Karpas-422 (cell line): Measurements from ENCODE around the gene PCDH19. TPM values are rescaled to one million over a fixed set of nuclear protein-coding genes. Genes with fewer than 3 reads are reported as not detected.
A peak's percentile ranks its signal among the peaks of the same experiment; 100 is the strongest.

Experiments
- DNase-seq: peaks from one replicate; pipeline ENCODE4 v3.0.0-alpha.2; 2015
- H2AFZ ChIP-seq: fragments of 200-600 bp; sonication (generic); 2 replicates; pipeline ENCODE4 v1.6.1; 2014; ENCODE audit warnings: antibody characterized with exemption, low read length, mixed read lengths
- H3K27ac ChIP-seq: fragments of 200-600 bp; sonication (generic); 2 replicates; pipeline ENCODE4 v1.5.1; 2014; ENCODE audit warnings: mild to moderate bottlenecking, low read length, moderate library complexity
- H3K27me3 ChIP-seq: fragments of 200-600 bp; sonication (generic); 2 replicates; pipeline ENCODE4 v1.6.1; 2014; ENCODE audit warnings: low read length, mixed read lengths
- H3K36me3 ChIP-seq: fragments of 200-600 bp; sonication (generic); 2 replicates; pipeline ENCODE4 v1.6.1; 2014; ENCODE audit warnings: low read length, mixed read lengths; ENCODE audit not compliant: insufficient read depth
- H3K4me1 ChIP-seq: fragments of 200-600 bp; sonication (generic); 2 replicates; pipeline ENCODE4 v1.6.1; 2014; ENCODE audit warnings: mild to moderate bottlenecking, low read length, mixed read lengths
- H3K4me2 ChIP-seq: fragments of 200-600 bp; sonication (generic); 2 replicates; pipeline ENCODE4 v1.6.1; 2014; ENCODE audit warnings: low read length, low read depth, mild to moderate bottlenecking; ENCODE audit not compliant: poor library complexity, severe bottlenecking
- H3K4me3 ChIP-seq: fragments of 200-600 bp; sonication (generic); 2 replicates; pipeline ENCODE4 v1.5.1; 2014; ENCODE audit warnings: mild to moderate bottlenecking, antibody characterized with exemption, low read length, mixed read lengths
- H3K79me2 ChIP-seq: fragments of 200-600 bp; sonication (generic); 2 replicates; pipeline ENCODE4 v1.6.1; 2014; ENCODE audit warnings: mild to moderate bottlenecking, low read length, mixed read lengths
- H3K9ac ChIP-seq: fragments of 200-600 bp; sonication (generic); 2 replicates; pipeline ENCODE4 v1.6.0; 2014; ENCODE audit warnings: low read length
- H3K9me2 ChIP-seq: fragments of 200-600 bp; sonication (generic), shearing (Covaris generic); replicated peaks from 2 replicates; pipeline ENCODE4 v1.6.0; 2014; ENCODE audit warnings: mild to moderate bottlenecking, low read length, moderate library complexity; ENCODE audit not compliant: insufficient read depth
- H3K9me3 ChIP-seq: fragments of 300-700, 200-600 bp; sonication (generic); 2 replicates; pipeline ENCODE4 v1.6.1; 2014; ENCODE audit warnings: low read length, mixed read lengths
- H4K20me1 ChIP-seq: fragments of 200-600 bp; sonication (generic); 2 replicates; pipeline ENCODE4 v1.6.1; 2014; ENCODE audit warnings: mild to moderate bottlenecking, antibody characterized with exemption, low read length, low read depth; ENCODE audit not compliant: insufficient read depth
- total RNA-seq: library from RNA; depleted of rRNA; stranded (reverse); fragments of >200 nt; shearing (Covaris generic); gene quantifications from 2 replicates; pipeline ENCODE4 v1.2.3, GENCODE V29; 2014; ENCODE audit warnings: low replicate concordance

The PCDH19 gene
- total RNA-seq, 1 experiment from 2014 or later: not detected

GRCh38 chrX:100407784-100408712, 2.0 kb downstream of the PCDH19 start:
- H3K4me1 ChIP-seq: no peaks in the 10 kb centered on the region
- H3K4me2 ChIP-seq: no peak overlapping the region
- no peaks in the 10 kb centered on the region for H3K27me3 ChIP-seq
- no peaks in the 10 kb centered on the region for H4K20me1 ChIP-seq
- H3K79me2 ChIP-seq: no peaks in the 10 kb centered on the region
- no peak overlapping the region for H3K9ac ChIP-seq
- H3K9me2 ChIP-seq: no peaks in the 10 kb centered on the region
- H3K4me3 ChIP-seq: no peak overlapping the region
- H2AFZ ChIP-seq: no peak overlapping the region
- no peak overlapping the region for H3K27ac ChIP-seq
- no peaks in the 10 kb centered on the region for H3K9me3 ChIP-seq
- no peak for DNase-seq
- H3K36me3 ChIP-seq: no peaks in the 10 kb centered on the region

DNA sequence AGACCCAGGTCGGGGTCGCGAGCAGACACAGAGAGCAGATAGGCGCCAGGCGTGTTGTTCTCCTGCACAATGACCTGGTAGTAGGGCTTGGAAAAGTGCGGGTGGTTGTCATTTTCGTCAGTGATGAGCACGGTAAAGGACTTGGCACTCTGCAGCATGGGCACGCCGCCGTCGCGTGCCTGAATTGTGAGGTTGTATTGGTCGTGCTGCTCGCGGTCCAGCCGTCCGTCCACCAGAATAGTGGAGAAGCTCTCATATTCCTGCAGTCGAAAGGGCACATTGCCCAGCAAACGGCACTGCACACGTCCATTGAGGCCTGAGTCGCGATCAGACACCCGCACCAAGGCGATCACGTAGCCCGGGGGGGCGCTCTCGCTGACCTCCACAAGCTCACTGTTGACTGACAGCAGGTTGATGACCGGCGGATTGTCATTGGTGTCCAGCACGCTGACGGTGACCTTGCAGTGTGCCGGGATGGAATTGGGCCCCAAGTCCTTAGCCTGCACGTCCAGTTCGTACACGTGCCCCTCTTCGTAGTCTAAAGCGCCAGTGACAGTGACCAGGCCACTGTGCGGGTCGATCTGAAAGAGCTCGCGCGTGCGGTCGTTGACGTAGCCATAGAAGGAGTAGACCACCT, 2.8 kb downstream of the PCDH19 start:
- H2AFZ ChIP-seq: no peak overlapping the region
- no peaks in the 10 kb centered on the region for H3K79me2 ChIP-seq
- no peak overlapping the region for H3K9ac ChIP-seq
- no peaks in the 10 kb centered on the region for H3K4me1 ChIP-seq
- no peaks in the 10 kb centered on the region for H3K27me3 ChIP-seq
- no peaks in the 10 kb centered on the region for H4K20me1 ChIP-seq
- no peaks in the 10 kb centered on the region for H3K9me3 ChIP-seq
- no peak overlapping the region for H3K4me3 ChIP-seq
- H3K4me2 ChIP-seq: no peak overlapping the region
- H3K27ac ChIP-seq: no peak overlapping the region
- no peaks in the 10 kb centered on the region for H3K36me3 ChIP-seq
- DNase-seq: no peak
- no peaks in the 10 kb centered on the region for H3K9me2 ChIP-seq

GRCh38 chrX:100405424-100405823, 4.6 kb downstream of the PCDH19 start:
- Histone ChIP-seq H3K36me3 (no peaks in the 10 kb centered on the region), H3K9me3 (no peaks in the 10 kb centered on the region), H3K4me1 (no peaks in the 10 kb centered on the region), H3K9ac (no peak overlapping the region), H3K9me2 (no peaks in the 10 kb centered on the region), H3K4me2 (no peak overlapping the region), H3K27me3 (no peaks in the 10 kb centered on the region), H3K79me2 (no peaks in the 10 kb centered on the region), H3K27ac (no peak overlapping the region), H3K4me3 (no peak overlapping the region), H4K20me1 (no peaks in the 10 kb centered on the region), H2AFZ (no peak overlapping the region)
- DNase-seq: no peak

DNA sequence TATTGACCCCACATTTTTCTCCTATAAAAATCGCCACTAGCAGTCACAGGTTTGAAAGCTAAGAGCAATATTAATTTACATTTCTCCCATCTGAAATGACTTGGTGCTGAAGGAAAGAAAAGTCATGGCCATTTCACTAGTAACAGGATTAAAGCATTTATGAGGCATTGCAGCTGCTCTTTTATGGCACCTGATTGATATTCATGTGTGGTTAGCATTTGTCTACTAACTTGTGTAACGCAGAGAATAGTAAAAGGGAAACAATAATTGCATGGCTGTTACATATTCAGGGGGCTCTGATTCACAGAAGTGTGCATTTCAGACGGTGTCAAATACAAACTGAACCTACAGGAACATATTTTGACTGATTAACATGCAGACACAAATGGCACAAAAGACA, 5.2 kb downstream of the PCDH19 start:
- no peak overlapping the region for H3K4me3 ChIP-seq
- no peak for DNase-seq
- H3K36me3 ChIP-seq: no peaks in the 10 kb centered on the region
- H3K9me2 ChIP-seq: no peaks in the 10 kb centered on the region
- no peak overlapping the region for H3K9ac ChIP-seq
- no peaks in the 10 kb centered on the region for H3K9me3 ChIP-seq
- no peaks in the 10 kb centered on the region for H3K79me2 ChIP-seq
- no peak overlapping the region for H3K27ac ChIP-seq
- no peaks in the 10 kb centered on the region for H4K20me1 ChIP-seq
- no peaks in the 10 kb centered on the region for H3K27me3 ChIP-seq
- H3K4me1 ChIP-seq: no peaks in the 10 kb centered on the region
- no peak overlapping the region for H3K4me2 ChIP-seq
- no peak overlapping the region for H2AFZ ChIP-seq

GRCh38 chrX:100395781-100396180, 14.3 kb downstream of the PCDH19 start:
- H3K27ac ChIP-seq: no peak overlapping the region
- no peak overlapping the region for H3K9ac ChIP-seq
- H3K4me3 ChIP-seq: no peak overlapping the region
- no peaks in the 10 kb centered on the region for H3K9me2 ChIP-seq
- no peak for DNase-seq
- no peak overlapping the region for H3K4me2 ChIP-seq
- H3K4me1 ChIP-seq: no peaks in the 10 kb centered on the region
- no peaks in the 10 kb centered on the region for H4K20me1 ChIP-seq
- no peak overlapping the region for H2AFZ ChIP-seq
- no peaks in the 10 kb centered on the region for H3K9me3 ChIP-seq
- no peaks in the 10 kb centered on the region for H3K79me2 ChIP-seq
- H3K36me3 ChIP-seq: no peaks in the 10 kb centered on the region
- H3K27me3 ChIP-seq: no peaks in the 10 kb centered on the region

DNA sequence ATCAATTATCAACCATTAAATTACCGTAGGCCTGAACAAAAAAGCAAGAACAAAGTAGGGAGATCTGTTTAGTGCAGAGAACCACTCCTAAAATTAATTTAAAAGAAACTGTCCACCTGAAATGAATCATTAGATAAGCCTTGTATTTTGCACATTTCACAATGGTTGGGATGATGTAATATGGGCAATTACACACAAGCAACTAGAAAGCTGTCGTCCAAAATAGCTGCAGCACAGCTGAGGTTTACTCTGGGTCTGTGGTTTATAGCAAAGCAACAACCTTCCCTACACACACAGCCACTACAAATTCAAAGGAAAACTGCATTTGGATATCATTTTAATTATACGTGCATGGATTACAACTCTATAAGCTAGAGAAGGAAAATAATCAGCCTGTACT, 28.5 kb downstream of the PCDH19 start:
- Histone ChIP-seq H3K36me3 (no peaks in the 10 kb centered on the region), H3K4me2 (no peak overlapping the region), H3K9ac (no peak overlapping the region)

GRCh38 chrX:100379388-100379986, 30.6 kb downstream of the PCDH19 start:
- Histone ChIP-seq H4K20me1 (no peaks in the 10 kb centered on the region), H3K79me2 (no peaks in the 10 kb centered on the region), H3K9me2 (no peaks in the 10 kb centered on the region), H3K4me1 (peaks cover 4% of the 10 kb centered on the region), H3K4me2 (no peak overlapping the region), H3K4me3 (no peak overlapping the region), H3K36me3 (no peaks in the 10 kb centered on the region), H3K27me3 (no peaks in the 10 kb centered on the region), H3K27ac (no peak overlapping the region), H3K9me3 (no peaks in the 10 kb centered on the region), H3K9ac (no peak overlapping the region), H2AFZ (no peak overlapping the region)
- peak; percentile 67 for DNase-seq

More for the DNA sequence above, 28.5 kb downstream of the PCDH19 start:
- no peaks in the 10 kb centered on the region for H3K79me2 ChIP-seq
- no peak overlapping the region for H3K4me3 ChIP-seq
- no peak for DNase-seq
- H3K27ac ChIP-seq: no peak overlapping the region
- no peaks in the 10 kb centered on the region for H4K20me1 ChIP-seq
- H3K9me3 ChIP-seq: no peaks in the 10 kb centered on the region
- H3K27me3 ChIP-seq: no peaks in the 10 kb centered on the region
- no peaks in the 10 kb centered on the region for H3K4me1 ChIP-seq
- H3K9me2 ChIP-seq: no peaks in the 10 kb centered on the region
- no peak overlapping the region for H2AFZ ChIP-seq

DNA sequence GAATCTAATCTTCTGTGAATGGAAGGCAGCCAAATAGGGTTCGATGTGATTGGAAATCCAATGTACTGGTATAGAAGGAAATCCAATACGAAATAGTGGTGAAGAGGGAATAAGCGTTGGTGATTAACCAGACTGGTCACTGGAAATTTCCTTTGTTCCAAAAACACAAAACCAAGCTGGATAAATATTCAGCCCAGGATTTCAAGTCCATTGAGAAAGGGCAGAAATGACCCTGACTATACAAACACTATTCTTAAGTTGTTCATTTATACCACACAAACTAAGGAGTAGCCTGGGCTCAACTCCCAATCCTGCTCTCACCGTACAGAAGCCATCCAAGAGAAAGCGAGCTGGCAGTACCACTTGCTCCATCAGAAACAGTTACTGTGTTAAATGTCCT, 32.2 kb downstream of the PCDH19 start:
- Histone ChIP-seq H4K20me1 (no peaks in the 10 kb centered on the region), H3K4me3 (no peak overlapping the region), H3K9ac (no peak overlapping the region), H3K9me3 (no peaks in the 10 kb centered on the region), H2AFZ (no peak overlapping the region), H3K27ac (no peak overlapping the region), H3K4me2 (no peak overlapping the region), H3K79me2 (no peaks in the 10 kb centered on the region), H3K9me2 (no peaks in the 10 kb centered on the region), H3K4me1 (peaks cover 20% of the 10 kb centered on the region), H3K27me3 (no peaks in the 10 kb centered on the region), H3K36me3 (no peaks in the 10 kb centered on the region)
- DNase-seq: no peak
